SK-N-MC (cell line): ENCODE data around the gene HID1.

ENCODE experiments used
- FOXP2 ChIP-seq: optimal IDR thresholded peaks from 2 replicates; pipeline ENCODE3; 2011; ENCODE audit warnings: mild to moderate bottlenecking, moderate library complexity; ENCODE audit not compliant: insufficient read depth; ENCODE audit errors: extremely low read length, control extremely low read depth
- POLR2AphosphoS5 ChIP-seq: IDR thresholded peaks from 2 replicates; pipeline ENCODE4 v1.6.1; 2012; ENCODE audit warnings: mild to moderate bottlenecking, low read depth, low read length, borderline replicate concordance

DNA sequence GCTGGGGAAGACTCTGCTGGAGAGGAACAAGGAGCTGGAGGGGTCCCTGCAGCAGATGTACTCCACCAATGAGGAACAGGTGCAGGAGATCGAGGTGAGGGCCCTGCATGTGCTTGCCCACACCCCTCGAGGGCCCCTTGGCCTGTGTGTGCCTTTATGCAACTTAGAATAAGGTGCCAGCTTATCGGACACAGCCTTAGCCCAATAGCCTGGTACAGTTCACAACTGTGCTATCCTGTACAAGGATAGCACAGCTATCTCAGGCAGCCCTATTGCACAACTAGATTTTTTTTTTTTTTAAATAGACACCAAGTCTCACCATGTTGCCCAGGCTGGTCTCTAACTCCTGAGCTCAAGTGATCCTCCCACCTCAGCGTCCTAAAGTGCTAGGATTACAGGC lies 27.0 kb upstream of the HID1 start:
- TF ChIP-seq FOXP2 (no peak), POLR2AphosphoS5 (no peak)
